BE2C (cell line): ENCODE data around the gene PKNOX2.

Source experiments
- DNase-seq: peaks from one replicate; pipeline ENCODE4 v3.0.0-alpha.2; 2020
- H3K27me3 ChIP-seq: fragments of 250-450 bp; sonication (Bioruptor Pico); 2 replicates; pipeline ENCODE4 v1.5.1; 2020; ENCODE audit warnings: mild to moderate bottlenecking
- H3K36me3 ChIP-seq: fragments of 250-450 bp; sonication (Bioruptor Pico); 2 replicates; pipeline ENCODE4 v1.5.1; 2020; ENCODE audit warnings: mild to moderate bottlenecking
- H3K4me1 ChIP-seq: fragments of 250-450 bp; sonication (Bioruptor Pico); 2 replicates; pipeline ENCODE4 v1.5.1; 2020
- H3K4me3 ChIP-seq: 2 replicates; pipeline ENCODE4 v1.5.1; 2011; ENCODE audit warnings: low read depth, low read length
- H3K9me3 ChIP-seq: fragments of 250-450 bp; sonication (Bioruptor Pico); 2 replicates; pipeline ENCODE4 v1.5.1; 2020
- CTCF ChIP-seq: IDR thresholded peaks from 2 replicates; pipeline ENCODE4 v1.5.1; 2012; ENCODE audit warnings: mild to moderate bottlenecking, low read depth, low read length

PKNOX2 gene

GRCh38 chr11:125168918-125169456 lies 4.4 kb downstream of the PKNOX2 start:
- no peak for TF ChIP-seq CTCF
- Histone ChIP-seq H3K4me1 (no peaks in the 10 kb centered on the region), H3K4me3 (no peak overlapping the region), H3K9me3 (no peaks in the 10 kb centered on the region), H3K27me3 (peaks cover 54% of the 10 kb centered on the region), H3K36me3 (no peaks in the 10 kb centered on the region)
- no peak for DNase-seq

GRCh38 chr11:125170001-125170509 lies 5.5 kb downstream of the PKNOX2 start:
- DNase-seq = no peak
- Histone ChIP-seq H3K4me1 (no peaks in the 10 kb centered on the region), H3K27me3 (peaks cover 47% of the 10 kb centered on the region)

DNA sequence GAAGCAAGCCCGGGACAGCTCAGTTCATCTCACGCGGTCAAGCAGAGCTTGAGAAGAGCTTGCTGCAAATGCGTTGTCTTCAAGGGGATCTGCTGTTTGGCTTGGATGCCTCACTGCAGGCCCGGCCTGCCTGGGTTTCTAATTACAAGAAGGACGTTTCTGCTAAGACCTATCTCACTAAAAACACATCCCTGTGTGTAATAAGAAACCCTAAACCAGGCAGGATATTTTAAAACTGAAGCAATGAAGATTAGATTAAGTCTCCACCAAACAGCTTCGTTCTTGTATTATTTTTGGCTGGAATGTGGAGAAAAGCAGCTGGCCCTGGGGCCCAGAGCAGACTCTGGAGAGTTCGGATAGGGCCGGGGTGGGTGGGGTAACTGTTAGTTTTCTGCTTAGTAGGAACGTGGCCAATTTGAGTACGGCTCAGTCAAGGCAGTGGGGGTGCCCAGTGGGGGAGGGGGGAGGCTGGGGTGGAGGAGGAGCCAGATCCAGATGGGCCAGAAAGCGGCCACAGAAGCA lies 6.0 kb downstream of the PKNOX2 start:
- no peak overlapping the region for H3K4me3 ChIP-seq
- TF ChIP-seq CTCF = no peak
- H3K36me3 ChIP-seq = no peaks in the 10 kb centered on the region
- no peaks in the 10 kb centered on the region for H3K9me3 ChIP-seq
- H3K27me3 ChIP-seq = peaks cover 42% of the 10 kb centered on the region
- DNase-seq = no peak
- no peaks in the 10 kb centered on the region for H3K4me1 ChIP-seq

More at GRCh38 chr11:125170001-125170509, 5.5 kb downstream of the PKNOX2 start:
- no peak overlapping the region for H3K4me3 ChIP-seq
- TF ChIP-seq CTCF = no peak
- H3K9me3 ChIP-seq = no peaks in the 10 kb centered on the region
- H3K36me3 ChIP-seq = no peaks in the 10 kb centered on the region

DNA sequence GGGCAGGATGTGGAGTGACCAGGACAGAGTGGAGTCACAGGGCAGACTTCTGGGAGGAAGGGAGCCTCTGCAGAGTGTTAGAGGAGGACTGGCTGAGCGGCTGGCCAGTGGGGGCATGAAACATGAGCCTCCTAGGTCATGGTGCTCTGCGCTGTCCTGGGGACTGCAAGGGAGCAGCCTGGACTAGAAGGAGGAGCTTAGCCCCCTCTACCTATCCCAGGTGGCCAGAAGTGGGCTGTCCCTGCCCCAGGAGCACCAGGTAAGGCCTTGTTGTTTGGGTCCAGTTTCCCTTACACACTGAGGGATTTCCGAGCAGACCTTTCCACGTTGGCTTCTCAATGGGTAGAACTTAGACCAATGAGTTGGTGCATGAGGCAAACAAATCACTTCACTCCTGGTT lies 7.4 kb downstream of the PKNOX2 start:
- no peak for DNase-seq
- H3K36me3 ChIP-seq = no peaks in the 10 kb centered on the region
- no peaks in the 10 kb centered on the region for H3K9me3 ChIP-seq
- H3K4me3 ChIP-seq = no peak overlapping the region
- H3K27me3 ChIP-seq = peaks cover 28% of the 10 kb centered on the region
- H3K4me1 ChIP-seq = no peaks in the 10 kb centered on the region
- no peak for TF ChIP-seq CTCF

GRCh38 chr11:125173027-125173426 lies 8.5 kb downstream of the PKNOX2 start:
- no peaks in the 10 kb centered on the region for H3K4me1 ChIP-seq
- no peaks in the 10 kb centered on the region for H3K36me3 ChIP-seq
- no peak for DNase-seq
- H3K4me3 ChIP-seq = no peak overlapping the region
- H3K27me3 ChIP-seq = peaks cover 25% of the 10 kb centered on the region
- no peaks in the 10 kb centered on the region for H3K9me3 ChIP-seq
- no peak for TF ChIP-seq CTCF

DNA sequence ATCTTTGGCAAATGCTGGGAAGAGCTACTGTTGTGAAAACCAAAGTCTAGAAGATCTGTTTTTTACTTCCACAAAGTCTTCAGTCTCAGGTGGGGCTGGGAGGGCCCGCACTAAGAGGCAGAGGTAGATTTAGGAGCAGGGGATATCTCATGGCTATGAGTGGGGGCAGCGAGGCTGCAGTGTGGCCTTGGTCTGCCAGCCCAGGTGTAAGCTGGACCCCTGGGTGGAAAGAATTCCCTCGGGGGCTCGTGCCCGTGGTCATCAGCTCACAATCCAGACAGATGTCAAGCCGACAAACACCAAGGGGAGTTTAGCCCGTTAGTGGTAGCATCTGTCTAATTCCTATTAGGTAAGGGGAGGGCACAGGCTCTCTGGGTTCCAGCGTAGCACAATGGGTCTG lies 9.0 kb downstream of the PKNOX2 start:
- Histone ChIP-seq H3K27me3 (peaks cover 22% of the 10 kb centered on the region), H3K4me1 (no peaks in the 10 kb centered on the region), H3K4me3 (no peak overlapping the region), H3K36me3 (no peaks in the 10 kb centered on the region), H3K9me3 (no peaks in the 10 kb centered on the region)
- no peak for DNase-seq
- no peak for TF ChIP-seq CTCF
